Uterus (tissue), 4 donors: ENCODE measurements around the gene LRP1B. TPM values are rescaled to one million over a fixed set of nuclear protein-coding genes. Genes with fewer than 3 reads are reported as not detected.

Experiments
- DNase-seq, 2 donors: peaks; one replicate each; pipeline ENCODE4 v3.0.0-alpha.2; 2019 to 2020
- H3K27ac ChIP-seq, 2 donors: fragments of 200-600 bp; sonication (generic); 1 replicate in 1 of 2; 2 replicates in 1 of 2; pipeline ENCODE4 v1.5.1; 2016 to 2018
- H3K27me3 ChIP-seq, 2 donors: fragments of 200-600 bp; sonication (generic); one replicate each; pipeline ENCODE4 v1.5.1; 2018 to 2019; ENCODE audit warnings: control low read depth in 1 of 2
- H3K36me3 ChIP-seq, 2 donors: fragments of 200-600 bp; sonication (generic); one replicate each; pipeline ENCODE4 v1.5.1; 2019; ENCODE audit warnings: control low read depth in 1 of 2
- H3K4me1 ChIP-seq, 2 donors: fragments of 200-600 bp; sonication (generic); one replicate each; pipeline ENCODE4 v1.5.1; 2018 to 2019; ENCODE audit warnings: control low read depth in 1 of 2
- H3K4me3 ChIP-seq, 2 donors: fragments of 200-600 bp; sonication (generic); 1 replicate in 1 of 2; 2 replicates in 1 of 2; pipeline ENCODE4 v1.5.1; 2018 to 2019; ENCODE audit warnings: mild to moderate bottlenecking in 1 of 2
- H3K9me3 ChIP-seq, 2 donors: fragments of 200-600 bp; sonication (generic); one replicate each; pipeline ENCODE4 v1.5.1; 2019; ENCODE audit warnings: control low read depth in 1 of 2
- CTCF ChIP-seq, 4 experiments: fragments of 200-600 bp in 2 of 4; fragments of 450-650 bp in 2 of 4; sonication (generic) in 2 of 4; IDR thresholded peaks; one replicate each; pipeline ENCODE4 v1.5.1; 2016 to 2019; ENCODE audit warnings: antibody characterized with exemption in 4 of 4, mild to moderate bottlenecking in 2 of 4, moderate library complexity in 1 of 4
- POLR2A ChIP-seq, 2 donors: fragments of 450-650 bp; IDR thresholded peaks; one replicate each; pipeline ENCODE4 v1.6.1; 2016; ENCODE audit warnings: antibody characterized with exemption in 2 of 2, mild to moderate bottlenecking in 1 of 2, moderate library complexity in 1 of 2
- intact Hi-C: fragments of 100-400 bp; cut with DNase I; formaldehyde crosslinking; loops from one replicate; pipeline ENCODE4 v1.15.1; 2023; ENCODE audit warnings: low total_unique reads
- total RNA-seq, 4 donors: library from RNA; depleted of rRNA in 3 of 4; stranded (reverse); fragments of >200 nt in 3 of 4; gene quantifications; one replicate each; pipeline versions ENCODE4 v1.1.0 to v1.2.4, GENCODE V29; 2014 to 2023
- donor health status: DM: yes; HTN: yes; CAD: no.

The LRP1B gene
- total RNA-seq, 4 donors from 2014 or later = 0.29 to 7.3 (median 0.79) TPM; not detected in 1

- no peak overlapping the region for H3K4me3 ChIP-seq
- no peaks in the 10 kb centered on the region for H3K4me1 ChIP-seq
- no peak for TF ChIP-seq CTCF (IDR thresholded peaks at IDR 0.05)
- TF ChIP-seq POLR2A (IDR thresholded peaks at IDR 0.05) = no peak
- no peaks in the 10 kb centered on the region for H3K36me3 ChIP-seq
- no peaks in the 10 kb centered on the region for H3K27me3 ChIP-seq
- H3K9me3 ChIP-seq = no peaks in the 10 kb centered on the region
- no peak overlapping the region for H3K27ac ChIP-seq
- DNase-seq = no peak
- intact Hi-C loops = no loop called here
Observed at GRCh38 chr2:141062031-141062430, 1068.8 kb downstream of the LRP1B start.

- no peaks in the 10 kb centered on the region for H3K36me3 ChIP-seq
- H3K4me1 ChIP-seq = no peaks in the 10 kb centered on the region
- no peaks in the 10 kb centered on the region for H3K27me3 ChIP-seq
- H3K27ac ChIP-seq = no peak overlapping the region
- intact Hi-C loops = no loop called here
- no peak for DNase-seq
- H3K9me3 ChIP-seq = no peaks in the 10 kb centered on the region
- H3K4me3 ChIP-seq = no peak overlapping the region
- TF ChIP-seq POLR2A (IDR thresholded peaks at IDR 0.05) (no peak), CTCF (IDR thresholded peaks at IDR 0.05) (no peak)
Observed at GRCh38 chr2:141058556-141058955, 1072.3 kb downstream of the LRP1B start.

GRCh38 chr2:141055531-141055930 is 1075.3 kb downstream of the LRP1B start:
- H3K9me3 ChIP-seq = no peaks in the 10 kb centered on the region
- H3K27ac ChIP-seq = no peak overlapping the region
- intact Hi-C loops = no loop called here
- no peaks in the 10 kb centered on the region for H3K4me1 ChIP-seq
- H3K4me3 ChIP-seq = no peak overlapping the region
- H3K36me3 ChIP-seq = no peaks in the 10 kb centered on the region
- DNase-seq = no peak
- no peaks in the 10 kb centered on the region for H3K27me3 ChIP-seq
- TF ChIP-seq POLR2A (IDR thresholded peaks at IDR 0.05) (no peak), CTCF (IDR thresholded peaks at IDR 0.05) (no peak)

GRCh38 chr2:141048951-141049350 is 1081.9 kb downstream of the LRP1B start:
- Histone ChIP-seq H3K4me3 (no peak overlapping the region), H3K27me3 (no peaks in the 10 kb centered on the region), H3K27ac (no peak overlapping the region), H3K4me1 (no peaks in the 10 kb centered on the region), H3K36me3 (no peaks in the 10 kb centered on the region), H3K9me3 (no peaks in the 10 kb centered on the region)
- no peak for DNase-seq
- TF ChIP-seq CTCF (IDR thresholded peaks at IDR 0.05) = no peak
- intact Hi-C loops = no loop called here

- no peaks in the 10 kb centered on the region for H3K4me1 ChIP-seq
- no peaks in the 10 kb centered on the region for H3K9me3 ChIP-seq
- intact Hi-C loops = no loop called here
- no peak overlapping the region for H3K4me3 ChIP-seq
- no peaks in the 10 kb centered on the region for H3K27me3 ChIP-seq
- TF ChIP-seq CTCF (IDR thresholded peaks at IDR 0.05) (no peak), POLR2A (IDR thresholded peaks at IDR 0.05) (no peak)
- DNase-seq = no peak
- no peaks in the 10 kb centered on the region for H3K36me3 ChIP-seq
- no peak overlapping the region for H3K27ac ChIP-seq
Observed at GRCh38 chr2:141041281-141041680, 1089.5 kb downstream of the LRP1B start.
